Occipital lobe (tissue), 3 donors: ENCODE measurements around the gene MANSC4. TPM values are rescaled to one million over a fixed set of nuclear protein-coding genes. Genes with fewer than 3 reads are reported as not detected.
"Not testable (repeated sequence)": the region's sequence is repeated elsewhere in the genome, so short reads cannot be mapped to it uniquely, and the experiment has no call there.

Experiments used
- DNase-seq: peaks from one replicate; lab custom pipeline; 2025; lab: John Stamatoyannopoulos, UW
- small RNA-seq: library from RNA; depleted of rRNA; stranded (forward); fragments of <200 nt; gene quantifications from one replicate; pipeline ENCODE3, GENCODE V24; 2014
- total RNA-seq: library from RNA; depleted of rRNA; stranded (reverse); fragments of >200 nt; gene quantifications from one replicate; pipeline ENCODE4 v1.2.3, GENCODE V29; 2014

Gene MANSC4
- total RNA-seq, 1 donor from 2014 or later, result 0.47 TPM

GRCh38 chr12:27756670-27757195 is 23.3 kb downstream of the MANSC4 start:
- DNase-seq, result no peak

GRCh38 chr12:27754795-27755194 is 25.2 kb downstream of the MANSC4 start:
- DNase-seq, result no peak

DNA sequence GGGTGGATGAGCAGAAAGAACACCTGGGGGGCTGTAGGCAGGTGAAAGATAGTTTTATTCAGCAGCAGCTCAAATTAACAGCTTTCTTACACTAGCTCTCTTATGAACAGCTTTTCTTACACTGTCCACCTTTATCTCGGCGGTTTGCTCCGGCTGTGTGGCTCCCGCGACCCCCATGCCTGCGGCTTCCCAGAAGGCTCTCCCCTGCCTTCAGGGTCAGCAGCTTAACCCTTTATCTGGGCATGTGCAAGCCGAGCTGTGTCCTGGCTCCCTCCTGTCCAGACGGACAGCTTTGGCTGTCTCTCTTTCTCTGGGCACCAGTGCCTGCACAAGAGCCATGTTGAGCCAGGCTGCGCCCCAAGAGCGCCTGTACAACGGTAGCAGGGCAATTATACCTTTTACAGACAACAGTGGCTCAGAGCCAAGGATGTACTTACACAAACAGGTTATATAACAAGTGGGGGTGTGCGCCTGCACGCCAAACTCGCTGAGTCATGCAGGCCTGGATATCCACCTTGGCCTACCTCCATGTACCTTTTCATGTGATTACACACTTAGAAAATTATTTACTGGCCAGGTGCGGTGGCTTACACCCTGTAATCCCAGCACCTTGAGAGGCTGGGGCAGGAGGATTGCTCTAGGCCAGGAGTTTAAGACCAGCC is 28.5 kb downstream of the MANSC4 start:
- DNase-seq, result no peak

- no peak for DNase-seq
These were observed 32.8 kb downstream of the MANSC4 start for GRCh38 chr12:27747111-27747820.

DNA sequence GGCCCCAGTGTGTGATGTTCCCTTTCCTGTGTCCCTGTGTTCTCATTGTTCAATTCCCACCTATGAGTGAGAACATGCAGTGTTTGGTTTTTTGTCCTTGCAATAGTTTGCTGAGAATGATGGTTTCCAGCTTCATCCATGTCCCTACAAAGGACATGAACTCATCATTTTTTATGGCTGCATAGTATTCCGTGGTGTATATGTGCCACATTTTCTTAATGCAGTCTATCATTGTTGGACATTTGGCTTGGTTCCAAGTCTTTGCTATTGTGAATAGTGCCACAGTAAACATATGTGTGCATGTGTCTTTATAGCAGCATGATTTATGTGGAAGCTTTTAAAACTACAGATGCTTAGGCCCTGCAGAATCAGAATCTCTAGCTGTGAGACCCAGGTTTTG is 34.3 kb downstream of the MANSC4 start:
- not testable (repeated sequence) for DNase-seq

GRCh38 chr12:27743601-27744000 is 36.4 kb downstream of the MANSC4 start:
- no peak for DNase-seq

- DNase-seq, result not testable (repeated sequence)
These were observed 45.7 kb downstream of the MANSC4 start for GRCh38 chr12:27734321-27734720.

- no peak for DNase-seq
These were observed 46.2 kb downstream of the MANSC4 start for GRCh38 chr12:27733791-27734190.

- no peak for DNase-seq
These were observed 46.9 kb downstream of the MANSC4 start for GRCh38 chr12:27733052-27733656.

GRCh38 chr12:27732281-27732680 is 47.8 kb downstream of the MANSC4 start:
- DNase-seq, result no peak

GRCh38 chr12:27730097-27730588 is 49.9 kb downstream of the MANSC4 start:
- no peak for DNase-seq

GRCh38 chr12:27723212-27723611 is 56.8 kb downstream of the MANSC4 start:
- no peak for DNase-seq

Small RNA genes lying within 50 kb of the gene (small RNA-seq; reads per million reads assigned to genes)
- gene RF00019 (not detected), gene RF02271 (not detected)

Other genes starting within 250 kb of the MANSC4 start
- gene REP15, start 83.8 kb downstream of the MANSC4 start, total RNA-seq, result 3.0 TPM
- 81.9 TPM for gene MRPS35, start 69.4 kb downstream of the MANSC4 start, total RNA-seq
- gene KLHL42, start within 50 bp of the MANSC4 start, total RNA-seq, result 77.8 TPM
- gene PTHLH, start 192.5 kb upstream of the MANSC4 start, total RNA-seq, result not detected